Measurements from ENCODE around the gene GPC1. TPM values are rescaled to one million over a fixed set of nuclear protein-coding genes. Genes with fewer than 3 reads are reported as not detected.

The GPC1 gene
- total and polyA plus RNA-seq, 8 donors, result 6.3 to 117 (median 23.2) TPM

- intact Hi-C loops (cut with DNase I; ENCODE audit: low total_unique reads), result no loop called here
- Histone ChIP-seq H3K27me3 (no peaks in the 10 kb centered on the region), H3K9me3 (peaks cover 7 to 27% (median 18%) of the 10 kb centered on the region in 4 donors), H3K4me3 (no peak overlapping the region), H3K4me1 (no peaks in the 10 kb centered on the region), H3K36me3 (no peaks in the 10 kb centered on the region), H3K27ac (no peak overlapping the region)
- DNase-seq, result peak in 1 of 2 donors; percentile 9
- TF ChIP-seq, protein P1, sequence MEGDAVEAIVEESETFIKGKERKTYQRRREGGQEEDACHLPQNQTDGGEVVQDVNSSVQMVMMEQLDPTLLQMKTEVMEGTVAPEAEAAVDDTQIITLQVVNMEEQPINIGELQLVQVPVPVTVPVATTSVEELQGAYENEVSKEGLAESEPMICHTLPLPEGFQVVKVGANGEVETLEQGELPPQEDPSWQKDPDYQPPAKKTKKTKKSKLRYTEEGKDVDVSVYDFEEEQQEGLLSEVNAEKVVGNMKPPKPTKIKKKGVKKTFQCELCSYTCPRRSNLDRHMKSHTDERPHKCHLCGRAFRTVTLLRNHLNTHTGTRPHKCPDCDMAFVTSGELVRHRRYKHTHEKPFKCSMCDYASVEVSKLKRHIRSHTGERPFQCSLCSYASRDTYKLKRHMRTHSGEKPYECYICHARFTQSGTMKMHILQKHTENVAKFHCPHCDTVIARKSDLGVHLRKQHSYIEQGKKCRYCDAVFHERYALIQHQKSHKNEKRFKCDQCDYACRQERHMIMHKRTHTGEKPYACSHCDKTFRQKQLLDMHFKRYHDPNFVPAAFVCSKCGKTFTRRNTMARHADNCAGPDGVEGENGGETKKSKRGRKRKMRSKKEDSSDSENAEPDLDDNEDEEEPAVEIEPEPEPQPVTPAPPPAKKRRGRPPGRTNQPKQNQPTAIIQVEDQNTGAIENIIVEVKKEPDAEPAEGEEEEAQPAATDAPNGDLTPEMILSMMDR (IDR thresholded peaks at IDR 0.05), result no peak
- no peak for TF ChIP-seq EP300 (IDR thresholded peaks at IDR 0.05)
- no peak for TF ChIP-seq POLR2AphosphoS5 (IDR thresholded peaks at IDR 0.05)
- TF ChIP-seq POLR2A (IDR thresholded peaks at IDR 0.05), result no peak
- 87 to 96% (median 94%) methylated on average over 16 to 17 of the region's 17 CpGs for WGBS, 5 donors
Observed at GRCh38 chr2:240423788-240424191, 11.7 kb upstream of the GPC1 start.

- peaks cover 4 to 19% (median 13%) of the 10 kb centered on the region in 4 donors for H3K9me3 ChIP-seq
- intact Hi-C loops (cut with DNase I; ENCODE audit: low total_unique reads), result no loop called here
- no peaks in the 10 kb centered on the region for H3K27me3 ChIP-seq
- TF ChIP-seq POLR2A (IDR thresholded peaks at IDR 0.05), result no peak
- TF ChIP-seq, protein P1 (IDR thresholded peaks at IDR 0.05), result no peak
- no peak for TF ChIP-seq POLR2AphosphoS5 (IDR thresholded peaks at IDR 0.05)
- TF ChIP-seq EP300 (IDR thresholded peaks at IDR 0.05), result no peak
- WGBS, 5 donors, result 88 to 92% (median 90%) methylated on average over 26 to 29 of the region's 29 CpGs
- H3K4me3 ChIP-seq, result no peak overlapping the region
- no peaks in the 10 kb centered on the region for H3K36me3 ChIP-seq
- no peak overlapping the region for H3K27ac ChIP-seq
- peak in 1 of 2 donors; percentile 18 for DNase-seq
- H3K4me1 ChIP-seq, result no peaks in the 10 kb centered on the region
Observed at GRCh38 chr2:240424341-240425235, 10.9 kb upstream of the GPC1 start.

DNA sequence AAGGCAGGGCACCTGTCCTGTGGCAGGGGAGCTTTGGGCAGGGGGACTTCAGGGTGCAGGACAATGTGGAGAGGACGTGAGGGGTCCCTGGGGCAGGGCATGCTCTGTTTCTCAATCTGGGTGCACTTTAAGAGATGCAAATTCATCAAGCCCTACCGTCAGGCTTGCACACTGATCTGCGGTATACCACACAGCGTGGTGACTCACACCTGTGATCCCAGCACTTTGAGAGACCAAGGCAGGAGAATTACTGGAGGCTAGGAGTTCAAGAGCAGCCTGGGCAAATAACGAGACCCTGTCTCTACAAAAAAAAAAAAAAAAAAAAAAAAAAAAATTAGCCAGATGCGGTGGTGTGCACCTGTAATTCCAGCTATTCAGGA, 10.2 kb upstream of the GPC1 start:
- DNase-seq, result peak in 1 of 2 donors; percentile 17
- no peaks in the 10 kb centered on the region for H3K4me1 ChIP-seq
- H3K4me3 ChIP-seq, result no peak overlapping the region
- no peaks in the 10 kb centered on the region for H3K36me3 ChIP-seq
- H3K27ac ChIP-seq, result no peak overlapping the region
- H3K9me3 ChIP-seq, result peaks cover 4 to 18% (median 13%) of the 10 kb centered on the region in 4 donors
- TF ChIP-seq, protein P1 (IDR thresholded peaks at IDR 0.05), result no peak
- TF ChIP-seq EP300 (IDR thresholded peaks at IDR 0.05), result no peak
- TF ChIP-seq POLR2AphosphoS5 (IDR thresholded peaks at IDR 0.05), result no peak
- no peak for TF ChIP-seq POLR2A (IDR thresholded peaks at IDR 0.05)
- H3K27me3 ChIP-seq, result no peaks in the 10 kb centered on the region
- intact Hi-C loops (cut with DNase I; ENCODE audit: low total_unique reads), result no loop called here
- WGBS, 5 donors, result 84 to 97% (median 87%) methylated on average over 5 to 6 of the region's 6 CpGs

DNA sequence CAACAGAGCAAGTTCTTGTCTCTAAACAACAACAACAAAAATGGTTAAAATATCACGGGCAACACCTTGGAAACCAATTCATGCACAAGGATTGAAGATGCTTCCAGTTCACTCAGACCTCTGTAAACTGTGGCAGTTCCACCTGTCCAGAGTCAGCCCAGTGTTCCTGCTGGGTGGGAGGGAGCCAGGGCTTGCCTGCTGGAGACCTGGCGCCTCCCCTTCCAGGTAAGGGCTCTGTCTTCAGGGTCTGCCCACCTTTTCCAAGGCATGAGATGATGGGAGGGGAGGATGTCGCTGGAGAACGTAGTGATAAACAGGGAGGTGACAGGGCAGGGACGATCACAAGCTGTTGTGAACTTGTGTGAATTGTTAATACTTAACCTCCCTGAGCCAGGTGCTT, 9.8 kb upstream of the GPC1 start:
- intact Hi-C loops (cut with DNase I; ENCODE audit: low total_unique reads), result no loop called here
- H3K4me3 ChIP-seq, result no peak overlapping the region
- H3K27me3 ChIP-seq, result no peaks in the 10 kb centered on the region
- H3K4me1 ChIP-seq, result no peaks in the 10 kb centered on the region
- no peak overlapping the region for H3K27ac ChIP-seq
- 79 to 93% (median 86%) methylated on average over 5 of the region's 5 CpGs for WGBS, 5 donors
- no peaks in the 10 kb centered on the region for H3K36me3 ChIP-seq
- no peak for TF ChIP-seq POLR2A (IDR thresholded peaks at IDR 0.05)
- TF ChIP-seq, protein P1 (IDR thresholded peaks at IDR 0.05), result no peak
- no peak for TF ChIP-seq POLR2AphosphoS5 (IDR thresholded peaks at IDR 0.05)
- TF ChIP-seq EP300 (IDR thresholded peaks at IDR 0.05), result no peak
- peak in 1 of 2 donors; percentile 3 for DNase-seq
- peaks cover 4 to 18% (median 10%) of the 10 kb centered on the region in 4 donors for H3K9me3 ChIP-seq
